ENCODE measurements around the gene EXOC6. TPM values are rescaled to one million over a fixed set of nuclear protein-coding genes. Genes with fewer than 3 reads are reported as not detected.
"Not testable (repeated sequence)": the region's sequence is repeated elsewhere in the genome, so short reads cannot be mapped to it uniquely, and the experiment has no call there.

EXOC6 gene
- polyA plus RNA-seq, 12 donors = 18.2 to 49.7 (median 37.7) TPM; not detected in 1

GRCh38 chr10:92929896-92930295 lies 81.6 kb downstream of the EXOC6 start:
- DNase-seq = no peak

GRCh38 chr10:92931597-92931996 lies 83.3 kb downstream of the EXOC6 start:
- no peak for DNase-seq

DNA sequence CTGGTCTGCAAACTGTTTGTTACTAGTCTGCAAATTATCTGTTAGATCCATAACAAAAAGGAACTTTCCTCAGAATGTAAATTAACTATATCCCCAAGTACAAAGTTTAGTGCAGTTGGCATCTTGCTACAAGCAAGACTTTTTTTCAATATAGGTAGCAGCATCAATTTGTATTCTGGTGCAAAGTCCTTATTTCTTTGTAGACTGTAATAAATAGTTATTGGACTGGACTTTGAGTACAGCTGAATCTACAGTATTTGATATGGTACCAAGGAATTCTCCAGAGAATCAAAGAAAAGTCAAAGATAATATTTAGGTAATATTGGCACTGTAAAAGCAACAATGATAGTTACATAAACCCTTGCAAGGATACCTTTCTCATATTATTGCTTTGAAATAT lies 89.6 kb downstream of the EXOC6 start:
- DNase-seq = no peak

- no peak for DNase-seq
Measured at GRCh38 chr10:92938841-92939240, 90.5 kb downstream of the EXOC6 start.

DNA sequence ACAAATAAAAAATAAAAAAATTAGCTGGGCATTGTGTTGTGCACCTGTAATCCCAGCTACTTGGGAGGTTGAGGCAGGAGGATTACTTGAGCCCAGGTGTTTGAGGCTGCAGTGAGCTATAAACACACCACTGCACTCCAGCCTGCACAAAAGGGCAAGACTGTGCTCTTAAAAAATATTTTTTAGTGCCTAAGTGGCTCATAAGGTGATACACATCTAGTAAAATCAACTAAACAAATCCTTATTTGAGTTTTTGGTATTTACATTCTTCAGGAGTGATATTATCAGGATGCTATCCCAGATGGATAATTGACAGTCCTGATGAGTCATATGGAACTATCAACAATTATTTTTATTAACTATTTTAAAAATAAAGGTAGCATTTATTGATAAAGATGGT lies 93.9 kb downstream of the EXOC6 start:
- DNase-seq = no peak

DNA sequence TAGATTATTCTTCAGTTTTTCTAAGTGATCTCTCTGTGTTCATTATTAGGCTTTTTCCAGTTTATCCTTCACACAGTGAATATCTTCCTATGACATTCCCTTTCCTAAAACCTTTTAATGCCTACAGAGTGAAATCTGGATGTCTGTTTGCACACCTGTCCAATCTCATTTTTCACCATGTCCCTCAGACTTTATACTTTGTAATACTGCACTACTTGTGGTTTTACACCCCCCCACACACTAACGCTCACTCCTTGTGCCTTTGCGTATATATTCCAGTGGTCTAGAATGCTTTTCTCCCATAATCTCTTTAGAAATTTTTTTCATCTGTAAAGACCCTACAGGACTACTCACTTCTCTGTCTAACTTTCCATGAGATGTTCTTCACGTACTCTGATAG lies 98.2 kb downstream of the EXOC6 start:
- DNase-seq = no peak

DNA sequence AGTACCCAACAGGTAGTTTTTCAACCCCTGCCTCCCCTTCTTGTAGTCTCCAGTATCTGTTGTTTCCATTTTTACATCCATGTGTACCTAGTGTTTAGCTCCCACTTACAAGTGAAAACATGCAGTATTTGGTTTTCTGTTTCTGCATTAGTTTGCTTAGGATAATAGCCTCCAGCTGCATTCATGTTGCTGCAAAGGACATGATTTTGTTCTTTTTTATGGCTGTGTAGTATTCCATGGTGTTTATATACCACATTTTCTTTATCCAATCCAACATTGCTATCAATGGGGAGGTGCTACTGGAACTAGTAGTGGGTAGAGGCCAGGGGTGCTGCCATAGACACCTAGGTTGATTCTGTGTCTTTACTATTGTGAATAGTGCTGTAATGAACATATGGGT lies 104.3 kb downstream of the EXOC6 start:
- DNase-seq = not testable (repeated sequence)

GRCh38 chr10:92957223-92958010 lies 109.1 kb downstream of the EXOC6 start:
- DNase-seq = no peak

GRCh38 chr10:92961638-92962037 lies 113.3 kb downstream of the EXOC6 start:
- DNase-seq = no peak

GRCh38 chr10:92965314-92965713 lies 117.0 kb downstream of the EXOC6 start:
- peak; percentile 54 for DNase-seq

- DNase-seq = no peak
Measured at GRCh38 chr10:92967641-92968040, 119.3 kb downstream of the EXOC6 start.

- DNase-seq = no peak
Measured at GRCh38 chr10:92969151-92969550, 120.8 kb downstream of the EXOC6 start.

GRCh38 chr10:92970301-92971070 lies 122.2 kb downstream of the EXOC6 start:
- DNase-seq = no peak

DNA sequence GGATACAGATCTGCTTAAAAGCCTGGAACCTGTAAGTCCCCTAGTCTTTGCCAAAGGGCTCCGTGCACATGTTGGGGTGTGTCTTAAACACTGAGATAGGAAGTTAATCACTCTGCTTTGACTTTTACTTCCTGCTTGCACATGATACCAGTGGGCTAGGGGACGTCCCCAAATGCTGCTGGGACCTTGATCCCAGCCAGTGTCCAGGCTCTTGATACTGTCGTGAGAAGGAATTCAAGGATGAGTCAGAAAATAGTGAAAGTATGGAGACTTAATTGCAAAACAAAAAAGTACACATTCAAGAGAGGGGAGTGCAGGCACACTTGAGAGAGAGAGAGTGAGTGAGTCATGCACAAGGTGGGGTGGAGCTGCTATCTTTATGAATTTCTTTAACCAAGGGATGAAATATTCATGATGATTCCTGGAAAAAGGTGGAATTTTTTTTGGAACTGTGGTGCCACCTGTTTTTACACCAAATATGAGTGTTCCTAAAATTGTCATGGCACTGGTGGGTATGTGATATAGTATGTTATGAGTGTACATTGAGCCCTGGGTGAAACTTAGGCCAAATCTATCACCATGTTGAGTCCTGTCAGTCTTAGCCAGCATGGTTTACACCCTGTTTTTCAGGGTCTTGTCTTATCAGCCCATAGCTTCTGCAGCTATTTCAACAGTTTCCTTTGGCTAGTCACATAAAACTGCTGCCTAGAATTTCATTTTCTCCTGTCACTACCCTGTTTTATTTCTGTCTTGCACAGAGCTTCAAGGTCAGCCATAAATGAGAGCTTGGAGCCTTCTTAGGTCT lies 123.9 kb downstream of the EXOC6 start:
- DNase-seq = no peak

- no peak for DNase-seq
Measured at GRCh38 chr10:92972886-92973285, 124.6 kb downstream of the EXOC6 start.

DNA sequence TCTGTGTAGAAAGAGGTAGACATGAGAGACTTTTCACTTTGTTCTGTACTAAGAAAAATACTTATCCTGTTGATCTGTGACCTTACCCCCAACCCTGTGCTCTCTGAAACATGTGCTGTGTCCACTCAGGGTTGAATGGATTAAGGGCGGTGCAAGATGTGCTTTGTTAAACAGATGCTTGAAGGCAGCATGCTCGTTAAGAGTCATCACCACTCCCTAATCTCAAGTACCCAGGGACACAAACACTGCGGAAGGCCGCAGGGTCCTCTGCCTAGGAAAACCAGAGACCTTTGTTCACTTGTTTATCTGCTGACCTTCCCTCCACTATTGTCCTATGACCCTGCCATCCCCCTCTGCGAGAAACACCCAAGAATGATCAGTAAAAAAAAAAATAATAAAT lies 128.0 kb downstream of the EXOC6 start:
- DNase-seq = not testable (repeated sequence)

GRCh38 chr10:92989250-92989649 lies 140.9 kb downstream of the EXOC6 start:
- DNase-seq = no peak

DNA sequence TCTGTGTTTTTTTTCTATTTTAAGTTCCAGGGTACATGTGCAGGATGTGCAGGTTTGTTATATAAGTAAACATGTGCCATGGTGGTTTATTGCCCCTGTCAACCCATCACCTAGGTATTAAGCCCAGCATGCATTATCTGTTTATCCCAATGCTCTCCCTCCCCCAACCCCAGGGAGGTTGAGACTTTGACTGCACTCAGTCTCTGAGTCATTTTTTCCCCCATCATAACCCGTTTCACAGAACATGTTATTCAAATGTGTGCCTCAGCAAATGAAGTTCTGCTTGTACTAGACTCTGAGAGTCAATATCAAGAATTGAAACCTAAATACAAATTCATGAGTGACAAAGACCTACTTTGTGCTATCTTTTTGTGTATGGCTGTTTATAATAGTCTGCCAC lies 142.3 kb downstream of the EXOC6 start:
- no peak for DNase-seq

DNA sequence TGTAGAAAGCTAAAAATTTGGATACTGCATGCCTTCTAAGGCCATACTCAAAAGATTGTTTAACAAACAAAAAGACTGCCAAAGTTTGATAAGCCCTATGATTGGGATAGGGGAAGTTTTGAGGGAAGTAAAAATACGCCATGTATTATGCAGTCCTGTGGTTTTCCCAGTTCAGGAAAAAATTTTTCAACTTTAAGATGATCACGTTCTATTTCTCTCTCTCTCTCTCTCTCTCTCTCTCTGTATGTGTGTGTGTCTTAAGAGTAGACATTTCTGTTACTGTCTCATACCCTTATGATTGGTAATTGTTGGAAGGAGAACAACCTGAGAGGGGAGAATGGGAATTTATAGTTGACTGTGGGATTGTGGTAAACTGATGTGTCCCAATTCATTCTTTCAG lies 143.2 kb downstream of the EXOC6 start:
- no peak for DNase-seq

DNA sequence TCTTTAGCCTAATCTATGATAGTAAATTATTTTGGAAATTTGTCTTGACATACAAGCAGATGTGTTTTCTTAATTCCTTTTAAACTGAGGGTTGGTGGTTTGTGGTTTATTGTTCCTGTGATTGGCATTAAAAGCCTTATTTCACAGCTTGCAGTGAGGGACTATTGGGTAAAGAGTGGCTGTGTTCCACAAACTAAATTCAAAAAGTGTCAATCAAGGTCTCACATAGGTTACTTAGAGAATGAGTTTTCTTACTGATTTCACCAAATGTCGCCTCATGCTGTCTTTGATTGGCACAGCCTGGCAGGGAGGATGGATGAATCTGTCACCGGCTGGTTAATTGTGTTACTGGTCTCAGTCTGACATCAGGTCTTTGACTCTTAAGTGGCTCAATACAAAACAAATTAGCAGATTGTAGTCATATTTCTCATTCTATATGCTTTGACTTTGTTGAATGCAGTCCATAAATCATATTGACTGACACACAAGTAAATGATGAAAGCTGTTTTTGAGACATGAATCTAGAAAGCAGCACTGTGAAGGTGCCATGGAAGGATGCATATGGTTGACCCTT lies 145.5 kb downstream of the EXOC6 start:
- no peak for DNase-seq

DNA sequence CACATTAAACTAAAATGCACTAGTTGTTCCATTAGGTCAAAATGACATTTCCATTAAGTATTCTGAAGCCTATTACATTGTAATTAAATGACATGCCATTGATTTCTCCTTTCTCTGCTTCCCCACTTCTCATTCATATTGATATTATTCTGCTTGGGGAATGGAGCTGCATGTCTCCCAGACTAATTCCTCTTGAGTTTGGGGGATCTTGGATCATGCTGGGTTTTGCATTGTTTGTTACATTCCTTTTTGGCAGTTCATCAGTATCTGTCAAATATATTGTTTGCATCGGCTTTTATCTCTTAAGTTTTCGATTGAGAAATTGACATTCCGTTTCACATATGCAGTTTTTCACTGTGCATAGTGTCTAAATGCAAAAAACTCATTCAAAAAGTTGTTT lies 147.2 kb downstream of the EXOC6 start:
- no peak for DNase-seq

- DNase-seq = no peak
Measured at GRCh38 chr10:92997620-92998019, 149.3 kb downstream of the EXOC6 start.

All from muscle of arm (tissue), 12 donors.